Natural killer cell (primary cell): ENCODE measurements around the gene CDH16. TPM values are rescaled to one million over a fixed set of nuclear protein-coding genes. Genes with fewer than 3 reads are reported as not detected.

Experiments
- ATAC-seq, 3 donors: fragments of 150-1000 bp in 2 of 3; fragments of 200-7000 bp in 1 of 3; cut with Tn5 transposase; 1 replicate in 1 of 3; 2 replicates in 2 of 3; pipeline ENCODE4 v1.10.0; 2021; ENCODE audit warnings: mild to moderate bottlenecking in 2 of 3, moderate library complexity in 2 of 3
- DNase-seq, 2 donors: peaks; one replicate each; pipeline versions ENCODE4 v3.0.0 to v3.0.0-alpha.2; 2013 to 2021; ENCODE audit warnings: mixed read lengths in 1 of 2
- H3K27ac ChIP-seq: one replicate; pipeline ENCODE4 v1.5.1; 2013; ENCODE audit warnings: mild to moderate bottlenecking, low read length
- H3K27me3 ChIP-seq: one replicate; pipeline ENCODE4 v1.6.1; 2013; ENCODE audit warnings: low read length; ENCODE audit not compliant: control insufficient read depth, insufficient read depth
- H3K36me3 ChIP-seq: one replicate; pipeline ENCODE4 v1.6.1; 2013; ENCODE audit warnings: low read length; ENCODE audit not compliant: control insufficient read depth, insufficient read depth
- H3K4me1 ChIP-seq: one replicate; pipeline ENCODE4 v1.6.1; 2013; ENCODE audit warnings: low read length; ENCODE audit not compliant: control insufficient read depth, insufficient read depth
- H3K4me3 ChIP-seq: one replicate; pipeline ENCODE4 v1.5.1; 2013; ENCODE audit warnings: low read length
- H3K9me3 ChIP-seq: one replicate; pipeline ENCODE4 v1.6.1; 2013; ENCODE audit warnings: low read length; ENCODE audit not compliant: control insufficient read depth, insufficient read depth
- H3K27ac Mint-ChIP-seq, 2 donors: one replicate each; pipeline ENCODE4 v1.8.0; 2022; ENCODE audit warnings: mild to moderate bottlenecking in 2 of 2, mixed read lengths in 2 of 2, moderate library complexity in 1 of 2
- H3K27me3 Mint-ChIP-seq, 2 donors: one replicate each; pipeline ENCODE4 v1.8.0; 2022; ENCODE audit warnings: low read depth in 2 of 2, mixed read lengths in 2 of 2
- H3K36me3 Mint-ChIP-seq: one replicate; pipeline ENCODE4 v1.8.0; 2022; ENCODE audit warnings: mixed read lengths
- H3K4me1 Mint-ChIP-seq, 2 donors: one replicate each; pipeline ENCODE4 v1.8.0; 2022; ENCODE audit warnings: mixed read lengths in 2 of 2
- H3K4me3 Mint-ChIP-seq: one replicate; pipeline ENCODE4 v1.8.0; 2022; ENCODE audit warnings: mild to moderate bottlenecking, moderate library complexity, mixed read lengths
- H3K9me3 Mint-ChIP-seq, 2 donors: one replicate each; pipeline ENCODE4 v1.8.0; 2022; ENCODE audit warnings: mixed read lengths in 2 of 2
- CTCF ChIP-seq: fragments of 200-600 bp; IDR thresholded peaks from one replicate; pipeline ENCODE4 v1.8.0; 2022; ENCODE audit warnings: antibody characterized with exemption
- WGBS: methylation state at CpG from one replicate; pipeline ENCODE4 v1.1.7; 2013; ENCODE audit warnings: missing lambda C conversion rate; ENCODE audit not compliant: insufficient coverage; 5-methylcytosine and 5-hydroxymethylcytosine counted together
- intact Hi-C: fragments of 100-400 bp; cut with micrococcal nuclease; formaldehyde crosslinking; loops from one replicate; pipeline ENCODE4 v1.14.2; 2022
- total RNA-seq, 4 donors: library from RNA; stranded (reverse); fragments of 120-200 nt in 1 of 4; gene quantifications; one replicate each; pipeline versions ENCODE4 v1.2.3 to v1.2.4, GENCODE V29; 2013 to 2022

The CDH16 gene
- total RNA-seq, 3 donors from 2014 or later (not counting 1 experiment from before 2014, with no cell fraction given): not detected

- Mint-ChIP-seq H3K27ac (peak overlapping the region in 1 of 2 donors; percentile 18), H3K4me3 (no peak overlapping the region), H3K27me3 (peaks cover 3 to 12% of the 10 kb centered on the region in 2 donors), H3K9me3 (no peaks in the 10 kb centered on the region), H3K36me3 (no peaks in the 10 kb centered on the region), H3K4me1 (peaks cover 23 to 32% of the 10 kb centered on the region in 2 donors)
- Histone ChIP-seq H3K36me3 (peaks cover 2% of the 10 kb centered on the region), H3K27ac (no peak overlapping the region), H3K4me1 (peaks cover 31% of the 10 kb centered on the region), H3K27me3 (peaks cover 16% of the 10 kb centered on the region), H3K4me3 (no peak overlapping the region), H3K9me3 (no peaks in the 10 kb centered on the region)
- peak in 1 of 2 donors; percentile 50 for DNase-seq
- intact Hi-C loops: loop anchor here (2.0 kb wide), 1 partner anchor 34 kb away; no protein-coding TSS in a partner anchor
- TF ChIP-seq CTCF: peak; percentile 15
- WGBS: 90% methylated on average over 10 of the region's 10 CpGs
- ATAC-seq: peak in 1 of 3 donors; percentile 19
Measured at GRCh38 chr16:66928702-66929388, 10.2 kb upstream of the CDH16 start.

GRCh38 chr16:66927918-66928649 is 9.4 kb upstream of the CDH16 start:
- H3K9me3 Mint-ChIP-seq: no peaks in the 10 kb centered on the region
- H3K9me3 ChIP-seq: no peaks in the 10 kb centered on the region
- H3K36me3 ChIP-seq: peaks cover 2% of the 10 kb centered on the region
- H3K4me3 ChIP-seq: no peak overlapping the region
- ATAC-seq (no peak), DNase-seq (no peak)
- WGBS: 86% methylated on average over 8 of the region's 8 CpGs
- TF ChIP-seq CTCF: no peak
- intact Hi-C loops: loop anchor here (2.0 kb wide), 1 partner anchor 33 kb away; no protein-coding TSS in a partner anchor
- peaks cover 16 to 28% of the 10 kb centered on the region in 2 donors for H3K4me1 Mint-ChIP-seq
- peaks cover 10 to 20% of the 10 kb centered on the region in 2 donors for H3K27me3 Mint-ChIP-seq
- peaks cover 17% of the 10 kb centered on the region for H3K27me3 ChIP-seq
- no peaks in the 10 kb centered on the region for H3K36me3 Mint-ChIP-seq
- H3K4me1 ChIP-seq: peaks cover 24% of the 10 kb centered on the region
- no peak overlapping the region for H3K27ac ChIP-seq
- H3K4me3 Mint-ChIP-seq: no peak overlapping the region
- H3K27ac Mint-ChIP-seq: peak overlapping the region; percentile 18 to 37

DNA sequence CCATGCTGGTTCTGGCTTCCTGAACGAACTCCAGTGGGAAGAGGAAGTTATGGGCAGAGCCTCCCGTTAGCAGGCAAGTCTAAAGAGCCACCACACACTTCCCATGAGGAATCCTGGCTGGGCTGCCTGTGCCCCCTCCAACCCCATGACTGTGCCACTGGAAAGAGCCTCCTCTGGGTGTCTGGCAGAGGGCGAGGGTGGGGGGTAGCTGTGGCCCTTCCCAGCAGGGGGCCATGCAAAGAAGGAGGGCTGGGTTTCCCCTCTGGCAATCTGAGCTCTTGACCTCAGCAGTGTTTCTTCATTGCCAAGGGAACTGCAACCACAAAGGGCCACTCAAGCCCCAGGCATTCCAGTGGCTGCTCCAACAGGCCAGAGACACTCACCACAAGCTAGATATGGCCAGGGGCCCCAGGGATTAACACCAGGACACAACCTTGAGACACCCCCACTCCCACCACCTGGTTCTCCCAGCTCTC is 8.3 kb upstream of the CDH16 start:
- intact Hi-C loops: no loop called here
- H3K9me3 ChIP-seq: no peaks in the 10 kb centered on the region
- H3K36me3 Mint-ChIP-seq: no peaks in the 10 kb centered on the region
- TF ChIP-seq CTCF: no peak
- H3K27me3 ChIP-seq: peaks cover 17% of the 10 kb centered on the region
- H3K27ac ChIP-seq: no peak overlapping the region
- H3K4me3 Mint-ChIP-seq: no peak overlapping the region
- no peaks in the 10 kb centered on the region for H3K9me3 Mint-ChIP-seq
- no peak overlapping the region for H3K4me3 ChIP-seq
- WGBS: 73% methylated on average over 2 of the region's 3 CpGs
- H3K27ac Mint-ChIP-seq: no peak overlapping the region
- peaks cover 10 to 22% of the 10 kb centered on the region in 2 donors for H3K27me3 Mint-ChIP-seq
- no peak for DNase-seq
- ATAC-seq: no peak
- no peaks in the 10 kb centered on the region for H3K36me3 ChIP-seq
- H3K4me1 Mint-ChIP-seq: peaks cover 5 to 18% of the 10 kb centered on the region in 2 donors
- peaks cover 13% of the 10 kb centered on the region for H3K4me1 ChIP-seq
